IMR-90 (cell line): ENCODE results near the gene LY86. TPM values are rescaled to one million over a fixed set of nuclear protein-coding genes. Genes with fewer than 3 reads are reported as not detected.

Experiments used
- ATAC-seq: fragments of 200-7000 bp; cut with Tn5 transposase; 2 replicates; pipeline ENCODE4 v1.9.1; 2020; ENCODE audit warnings: low read depth, mild to moderate bottlenecking, moderate library complexity
- BruUV-seq: library from RNA; stranded (reverse); fragments of 400-500 nt; replicated peaks from 2 replicates; lab custom pipeline; 2021; lab: Mats Ljungman, UMichigan
- CTCF ChIA-PET: fragments of 300-600 bp; formaldehyde crosslinking; extraction: SDS; loops from one replicate; lab custom pipeline; 2021; ENCODE audit warnings: antibody characterized with exemption; lab: Yijun Ruan, JAX
- POLR2A ChIA-PET: fragments of 300-600 bp; sonication (Branson Sonifier 250); formaldehyde crosslinking; loops from one replicate; lab custom pipeline; 2022; ENCODE audit warnings: antibody characterized with exemption; ENCODE audit not compliant: unreplicated experiment; lab: Charles Lee
- DNase-seq: peaks from one replicate; pipeline ENCODE4 v3.0.0; 2013
- H2AFZ ChIP-seq: replicated peaks from 2 replicates; pipeline ENCODE3; 2013; ENCODE audit warnings: low read length, mild to moderate bottlenecking; ENCODE audit not compliant: poor library complexity
- H2AK5ac ChIP-seq: 2 replicates; pipeline ENCODE4 v1.6.1; 2013; ENCODE audit warnings: low read depth, low read length, inconsistent platforms
- H2AK9ac ChIP-seq: replicated peaks from 2 replicates; pipeline ENCODE3; 2013; ENCODE audit warnings: mild to moderate bottlenecking, low read depth, low read length, moderate library complexity; ENCODE audit not compliant: poor library complexity
- H2BK120ac ChIP-seq: 2 replicates; pipeline ENCODE4 v1.6.1; 2013; ENCODE audit warnings: low read depth, low read length, inconsistent platforms
- H2BK15ac ChIP-seq: 3 replicates; pipeline ENCODE4 v1.6.1; 2013; ENCODE audit warnings: low read depth, low read length, inconsistent platforms
- H2BK20ac ChIP-seq: 2 replicates; pipeline ENCODE4 v1.6.1; 2013; ENCODE audit warnings: low read depth, mild to moderate bottlenecking, inconsistent platforms, low read length, moderate library complexity
- H2BK5ac ChIP-seq: 2 replicates; pipeline ENCODE4 v1.6.1; 2013; ENCODE audit warnings: mild to moderate bottlenecking, low read depth, low read length, inconsistent platforms; ENCODE audit not compliant: poor library complexity, severe bottlenecking
- H3K14ac ChIP-seq: replicated peaks from 2 replicates; pipeline ENCODE4 v1.6.1; 2013; ENCODE audit warnings: low read depth, low read length, inconsistent platforms
- H3K18ac ChIP-seq: 2 replicates; pipeline ENCODE4 v1.6.1; 2013; ENCODE audit warnings: low read depth, low read length, control low read depth
- H3K23ac ChIP-seq: 2 replicates; pipeline ENCODE4 v1.6.1; 2013; ENCODE audit warnings: low read depth, low read length, inconsistent platforms
- H3K27ac ChIP-seq: 2 replicates; pipeline ENCODE4 v1.5.1; 2013; ENCODE audit warnings: mild to moderate bottlenecking, control low read depth, low read length; ENCODE audit not compliant: insufficient read depth
- H3K27me3 ChIP-seq: 2 replicates; pipeline ENCODE4 v1.6.1; 2013; ENCODE audit warnings: low read length; ENCODE audit not compliant: control insufficient read depth, insufficient read depth
- H3K36me3 ChIP-seq: 2 replicates; pipeline ENCODE4 v1.6.1; 2013; ENCODE audit warnings: low read length, mixed read lengths; ENCODE audit not compliant: control insufficient read depth, insufficient read depth
- H3K4ac ChIP-seq: 2 replicates; pipeline ENCODE4 v1.6.1; 2013; ENCODE audit warnings: low read depth, low read length, inconsistent platforms
- H3K4me1 ChIP-seq: 2 replicates; pipeline ENCODE4 v1.6.1; 2013; ENCODE audit warnings: low read length, mixed read lengths; ENCODE audit not compliant: control insufficient read depth, insufficient read depth
- H3K4me2 ChIP-seq: 2 replicates; pipeline ENCODE4 v1.6.1; 2013; ENCODE audit warnings: low read depth, mild to moderate bottlenecking, control low read depth, low read length, moderate library complexity
- H3K4me3 ChIP-seq: 2 replicates; pipeline ENCODE4 v1.5.1; 2013; ENCODE audit warnings: low read depth, mild to moderate bottlenecking, control low read depth, low read length, moderate library complexity; ENCODE audit not compliant: insufficient read depth
- H3K56ac ChIP-seq: 2 replicates; pipeline ENCODE4 v1.6.1; 2013; ENCODE audit warnings: low read length, inconsistent platforms; ENCODE audit not compliant: insufficient read depth; ENCODE audit errors: extremely low read depth
- H3K79me1 ChIP-seq, 2 experiments: 2 replicates each; pipeline ENCODE4 v1.6.1; 2013; ENCODE audit warnings: low read length in 2 of 2, inconsistent platforms in 1 of 2, low read depth in 1 of 2
- H3K9ac ChIP-seq: 2 replicates; pipeline ENCODE4 v1.6.1; 2013; ENCODE audit warnings: low read depth, low read length, control low read depth
- H3K9me1 ChIP-seq: 2 replicates; pipeline ENCODE4 v1.6.1; 2013; ENCODE audit warnings: low read length, inconsistent platforms; ENCODE audit not compliant: insufficient read depth
- H3K9me3 ChIP-seq: 2 replicates; pipeline ENCODE4 v1.6.1; 2013; ENCODE audit warnings: low read length; ENCODE audit not compliant: control insufficient read depth, insufficient read depth
- H4K20me1 ChIP-seq: 2 replicates; pipeline ENCODE4 v1.6.1; 2013; ENCODE audit warnings: low read length, inconsistent platforms; ENCODE audit not compliant: insufficient read depth
- H4K5ac ChIP-seq: 2 replicates; pipeline ENCODE4 v1.6.1; 2013; ENCODE audit warnings: mild to moderate bottlenecking, low read depth, low read length, control low read depth
- H4K8ac ChIP-seq, 2 experiments: 2 replicates each; pipeline ENCODE4 v1.6.1; 2013; ENCODE audit warnings: low read depth in 2 of 2, low read length in 2 of 2, control low read depth in 1 of 2, inconsistent platforms in 1 of 2
- H4K91ac ChIP-seq: 2 replicates; pipeline ENCODE4 v1.6.1; 2013; ENCODE audit warnings: low read depth, low read length, inconsistent platforms; ENCODE audit not compliant: insufficient read depth
- BHLHE40 ChIP-seq: fragments of 150-350 bp; IDR thresholded peaks from 2 replicates; pipeline ENCODE4 v1.6.1; 2016; ENCODE audit warnings: mild to moderate bottlenecking, low read depth, low read length
- CEBPB ChIP-seq: IDR thresholded peaks from 2 replicates; pipeline ENCODE4 v1.6.1; 2012; ENCODE audit warnings: low read depth, low read length, improper control_type of control experiment
- CHD1 ChIP-seq: IDR thresholded peaks from 2 replicates; pipeline ENCODE4 v1.6.1; 2012; ENCODE audit warnings: low read depth, low read length, improper control_type of control experiment
- CTCF ChIP-seq: conservative IDR thresholded peaks from 2 replicates; pipeline ENCODE4 v1.5.1; 2012; ENCODE audit warnings: mild to moderate bottlenecking, low read depth, low read length, improper control_type of control experiment
- ELK1 ChIP-seq: fragments of 150-350 bp; IDR thresholded peaks from 2 replicates; pipeline ENCODE4 v1.6.1; 2016; ENCODE audit warnings: low read depth, mild to moderate bottlenecking, low read length, moderate library complexity, borderline replicate concordance
- FOS ChIP-seq: fragments of 150-350 bp; IDR thresholded peaks from 2 replicates; pipeline ENCODE4 v1.6.1; 2016; ENCODE audit warnings: low read depth, low read length
- MAFK ChIP-seq: IDR thresholded peaks from 2 replicates; pipeline ENCODE4 v1.6.1; 2012; ENCODE audit warnings: low read depth, low read length, improper control_type of control experiment
- MAZ ChIP-seq: IDR thresholded peaks from 2 replicates; pipeline ENCODE4 v1.6.1; 2012; ENCODE audit warnings: low read depth, mild to moderate bottlenecking, low read length, improper control_type of control experiment, moderate library complexity, borderline replicate concordance
- MXI1 ChIP-seq: IDR thresholded peaks from 2 replicates; pipeline ENCODE4 v1.6.1; 2012; ENCODE audit warnings: low read depth, mild to moderate bottlenecking, low read length, moderate library complexity, borderline replicate concordance
- NFE2L2 ChIP-seq: fragments of 150-350 bp; IDR thresholded peaks from 2 replicates; pipeline ENCODE4 v1.6.1; 2016; ENCODE audit warnings: low read depth, mild to moderate bottlenecking, low read length
- POLR2A ChIP-seq: IDR thresholded peaks from 2 replicates; pipeline ENCODE4 v1.6.1; 2012; ENCODE audit warnings: mild to moderate bottlenecking, low read depth, low read length
- RAD21 ChIP-seq: IDR thresholded peaks from 2 replicates; pipeline ENCODE4 v1.6.1; 2012; ENCODE audit warnings: low read length, improper control_type of control experiment
- RCOR1 ChIP-seq: IDR thresholded peaks from 2 replicates; pipeline ENCODE4 v1.6.1; 2012; ENCODE audit warnings: mild to moderate bottlenecking, low read length, improper control_type of control experiment; ENCODE audit not compliant: insufficient replicate concordance
- RFX5 ChIP-seq: IDR thresholded peaks from 2 replicates; pipeline ENCODE4 v1.8.0; 2012; ENCODE audit warnings: low read depth, mild to moderate bottlenecking, low read length, moderate library complexity
- SMC3 ChIP-seq: fragments of 150-350 bp; IDR thresholded peaks from 2 replicates; pipeline ENCODE4 v1.6.1; 2016; ENCODE audit warnings: low read depth, mild to moderate bottlenecking, antibody characterized with exemption, low read length, moderate library complexity
- USF2 ChIP-seq: fragments of 150-350 bp; IDR thresholded peaks from 2 replicates; pipeline ENCODE4 v1.6.1; 2017; ENCODE audit warnings: mild to moderate bottlenecking, antibody characterized with exemption, low read length, low read depth
- dilution Hi-C: fragments of 300-500 bp; cut with HindIII; formaldehyde crosslinking; loops from one replicate; pipeline ENCODE4 v1.14.3; 2018; ENCODE audit warnings: low sequenced_read_pairs; ENCODE audit not compliant: unreplicated experiment
- in situ Hi-C: fragments of 300-500 bp; cut with MboI; formaldehyde crosslinking; loops from 3 replicates; pipeline ENCODE4 v1.14.3; 2019; ENCODE audit warnings: low sequenced_read_pairs, inconsistent platforms, mixed read lengths
- intact Hi-C: fragments of 100-400 bp; cut with micrococcal nuclease; formaldehyde crosslinking; loops from 2 replicates; pipeline ENCODE4 v1.10.0; 2022
- polyA plus RNA-seq, 3 experiments: library from polyadenylated mRNA; depleted of rRNA; stranded (reverse); fragments of >200 nt; gene quantifications; 2 replicates each; pipeline ENCODE4 v1.2.3, GENCODE V29; 2012; ENCODE audit warnings: low replicate concordance in 1 of 3
- total RNA-seq: library from RNA; depleted of rRNA; stranded (reverse); fragments of >200 nt; gene quantifications from 2 replicates; pipeline ENCODE4 v1.2.3, GENCODE V29; 2012

Gene LY86
- total and polyA plus RNA-seq, 2 of the 4 experiments (the other 2 are of a cell fraction) = not detected

- ChIA-PET POLR2A (no interaction called here), CTCF (no interaction called here)
- no peak overlapping the region for H3K4me3 ChIP-seq
- H3K36me3 ChIP-seq = no peaks in the 10 kb centered on the region
- dilution Hi-C loops (no loop called here), in situ Hi-C loops (no loop called here), intact Hi-C loops (no loop called here)
- H3K56ac ChIP-seq = no peak overlapping the region
- TF ChIP-seq SMC3 (no peak), USF2 (no peak), FOS (no peak), NFE2L2 (no peak), MAFK (no peak), CHD1 (no peak), ELK1 (no peak), CEBPB (no peak), MXI1 (no peak), MAZ (no peak), POLR2A (no peak), BHLHE40 (no peak), RFX5 (no peak), RCOR1 (no peak), RAD21 (no peak), CTCF (no peak)
- H4K8ac ChIP-seq = no peak overlapping the region
- BruUV-seq = no TSS peak
- H3K14ac ChIP-seq = no peak overlapping the region
- ATAC-seq (no peak), DNase-seq (no peak)
- no peak overlapping the region for H2BK5ac ChIP-seq
- no peak overlapping the region for H3K27ac ChIP-seq
- H4K20me1 ChIP-seq = no peaks in the 10 kb centered on the region
- no peak overlapping the region for H2BK120ac ChIP-seq
- H2AFZ ChIP-seq = no peak overlapping the region
- no peaks in the 10 kb centered on the region; the same call in 1 of the 2 replicates for H3K27me3 ChIP-seq
- no peaks in the 10 kb centered on the region for H3K79me1 ChIP-seq
- no peak overlapping the region for H2AK5ac ChIP-seq
- H2BK20ac ChIP-seq = no peak overlapping the region
- H3K18ac ChIP-seq = no peak overlapping the region
- H3K9me1 ChIP-seq = no peaks in the 10 kb centered on the region
- H3K23ac ChIP-seq = no peak overlapping the region
- H3K9ac ChIP-seq = no peak overlapping the region
- H3K4ac ChIP-seq = no peak overlapping the region
- no peak overlapping the region for H4K91ac ChIP-seq
- H3K4me2 ChIP-seq = no peak overlapping the region
- no peaks in the 10 kb centered on the region for H3K4me1 ChIP-seq
- no peak overlapping the region for H2AK9ac ChIP-seq
- no peak overlapping the region for H2BK15ac ChIP-seq
- H3K9me3 ChIP-seq = no peaks in the 10 kb centered on the region
- no peak overlapping the region for H4K5ac ChIP-seq
Measured at GRCh38 chr6:6650839-6651238, 62.3 kb downstream of the LY86 start.
